ENCODE results near the gene KIAA1217. TPM values are rescaled to one million over a fixed set of nuclear protein-coding genes. Genes with fewer than 3 reads are reported as not detected.

The KIAA1217 gene
- total RNA-seq, 1 experiment from 2014 or later: 23.4 TPM

GRCh38 chr10:24394461-24395190, 185.7 kb downstream of the KIAA1217 start:
- CTCF ChIA-PET: interaction anchor here (0.8 kb wide), 1 partner anchor 75 kb away, joined by 3 read pairs; no protein-coding TSS in a partner anchor
- H3K27ac Mint-ChIP-seq: no peak overlapping the region
- peaks cover 19% of the 10 kb centered on the region for H3K4me1 Mint-ChIP-seq
- H3K36me3 Mint-ChIP-seq: no peaks in the 10 kb centered on the region
- no peak overlapping the region for H3K4me3 Mint-ChIP-seq
- POLR2A ChIA-PET: interaction anchor here (0.8 kb wide), 1 partner anchor 29 kb away, joined by 3 read pairs; no protein-coding TSS in a partner anchor
- no peaks in the 10 kb centered on the region for H3K27me3 Mint-ChIP-seq (ENCODE audit: low read depth)
- no peak for TF ChIP-seq RORB (CRISPR knock-in tag; IDR thresholded peaks at IDR 0.05)
- TF ChIP-seq ZNF317 (CRISPR knock-in tag; IDR thresholded peaks at IDR 0.05; ENCODE audit: borderline replicate concordance, low read depth): no peak
- no peak for TF ChIP-seq ZNF512 (CRISPR knock-in tag; IDR thresholded peaks at IDR 0.05; ENCODE audit: borderline replicate concordance)
- TF ChIP-seq ELF4 (CRISPR knock-in tag; IDR thresholded peaks at IDR 0.05; ENCODE audit: low read depth): no peak
- no peak for TF ChIP-seq ARID4B (CRISPR knock-in tag; IDR thresholded peaks at IDR 0.05; ENCODE audit: borderline replicate concordance)
- no peak for TF ChIP-seq PRDM15 (CRISPR knock-in tag; IDR thresholded peaks at IDR 0.05)
- no peak for TF ChIP-seq NR3C1 (CRISPR knock-in tag; conservative IDR thresholded peaks at IDR 0.05; ENCODE audit: low read depth)
- no peak for TF ChIP-seq IRF1 (CRISPR knock-in tag; IDR thresholded peaks at IDR 0.05)
- TF ChIP-seq FOXP4 (CRISPR knock-in tag; IDR thresholded peaks at IDR 0.05): no peak
- TF ChIP-seq, protein P1, sequence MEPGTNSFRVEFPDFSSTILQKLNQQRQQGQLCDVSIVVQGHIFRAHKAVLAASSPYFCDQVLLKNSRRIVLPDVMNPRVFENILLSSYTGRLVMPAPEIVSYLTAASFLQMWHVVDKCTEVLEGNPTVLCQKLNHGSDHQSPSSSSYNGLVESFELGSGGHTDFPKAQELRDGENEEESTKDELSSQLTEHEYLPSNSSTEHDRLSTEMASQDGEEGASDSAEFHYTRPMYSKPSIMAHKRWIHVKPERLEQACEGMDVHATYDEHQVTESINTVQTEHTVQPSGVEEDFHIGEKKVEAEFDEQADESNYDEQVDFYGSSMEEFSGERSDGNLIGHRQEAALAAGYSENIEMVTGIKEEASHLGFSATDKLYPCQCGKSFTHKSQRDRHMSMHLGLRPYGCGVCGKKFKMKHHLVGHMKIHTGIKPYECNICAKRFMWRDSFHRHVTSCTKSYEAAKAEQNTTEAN (CRISPR knock-in tag; IDR thresholded peaks at IDR 0.05): no peak
- no peak for TF ChIP-seq ZNF138 (CRISPR knock-in tag; conservative IDR thresholded peaks at IDR 0.05)
- no peak for TF ChIP-seq FOXJ3 (CRISPR knock-in tag; IDR thresholded peaks at IDR 0.05; ENCODE audit: borderline replicate concordance)
- no peak for TF ChIP-seq MLX (CRISPR knock-in tag; IDR thresholded peaks at IDR 0.05)
- no peak for TF ChIP-seq ZNF232 (CRISPR knock-in tag; IDR thresholded peaks at IDR 0.05)
- TF ChIP-seq PRRX2 (CRISPR knock-in tag; IDR thresholded peaks at IDR 0.05): no peak
- TF ChIP-seq SMAD4 (CRISPR knock-in tag; IDR thresholded peaks at IDR 0.05): no peak
- H3K9me3 Mint-ChIP-seq: no peaks in the 10 kb centered on the region
- no peak for ATAC-seq
- no peak for DNase-seq (ENCODE audit: low spot score)
